NCI-H2029 treated with DMSO at 0.1 percent for 48 hours (cell line): Measurements from ENCODE around the gene EHMT1.

Experiments
- DNase-seq: peaks from one replicate; lab custom pipeline; 2025; lab: John Stamatoyannopoulos, UW

EHMT1 gene

GRCh38 chr9:137741330-137741729 lies 122.5 kb downstream of the EHMT1 start:
- DNase-seq = no peak

- no peak for DNase-seq
Observed at GRCh38 chr9:137742698-137743097, 123.9 kb downstream of the EHMT1 start.

GRCh38 chr9:137743695-137744094 lies 124.9 kb downstream of the EHMT1 start:
- DNase-seq = no peak

DNA sequence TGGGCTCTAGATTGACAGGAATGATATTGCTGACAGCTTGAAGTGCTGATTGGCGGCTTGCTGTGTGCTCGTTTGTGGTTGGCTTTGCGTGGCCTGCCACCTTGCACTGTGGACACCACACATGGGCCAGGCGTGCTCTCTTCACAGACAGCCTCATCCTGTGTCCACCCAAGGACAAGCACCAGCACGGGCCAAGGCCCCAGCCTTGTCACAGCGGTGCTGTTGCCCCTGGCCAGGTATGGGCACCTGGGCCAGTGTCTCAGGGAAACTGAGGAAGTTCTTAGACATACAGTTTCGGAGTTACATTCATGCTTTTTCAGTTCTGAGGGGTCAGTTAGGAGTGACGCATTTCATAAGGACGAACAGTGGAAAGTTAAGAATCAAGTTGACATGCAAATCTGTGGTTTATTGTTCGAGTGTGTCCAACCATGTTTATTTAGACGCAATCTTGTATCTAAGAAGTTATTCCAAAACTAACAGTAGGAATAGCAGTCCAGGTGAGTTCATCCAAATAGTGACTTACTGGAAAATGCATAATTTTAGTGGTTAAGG lies 125.9 kb downstream of the EHMT1 start:
- DNase-seq = no peak

DNA sequence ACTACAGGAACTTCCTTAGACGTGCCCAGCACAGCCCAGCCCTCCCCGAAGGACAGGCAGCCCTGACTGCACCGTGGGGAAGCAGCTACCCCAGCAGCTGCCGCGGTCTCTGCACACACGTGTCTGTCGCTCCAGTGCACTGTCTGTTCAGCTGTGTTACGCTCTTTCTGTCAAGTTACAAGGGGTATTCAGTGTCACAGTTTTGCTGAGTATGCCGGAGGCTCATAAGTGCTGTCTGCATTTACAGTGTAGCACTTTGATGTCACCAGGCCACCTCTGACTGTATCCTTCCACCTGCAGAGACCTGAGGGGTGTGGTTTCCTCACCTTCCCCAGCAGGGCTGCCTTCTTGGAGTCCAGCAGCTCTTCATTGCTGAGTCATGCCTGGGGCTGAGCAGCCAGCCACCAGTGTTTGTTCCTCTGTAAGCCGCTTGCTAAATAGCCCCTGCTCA lies 126.8 kb downstream of the EHMT1 start:
- DNase-seq = no peak

- no peak for DNase-seq
Observed at GRCh38 chr9:137748311-137748710, 129.5 kb downstream of the EHMT1 start.

DNA sequence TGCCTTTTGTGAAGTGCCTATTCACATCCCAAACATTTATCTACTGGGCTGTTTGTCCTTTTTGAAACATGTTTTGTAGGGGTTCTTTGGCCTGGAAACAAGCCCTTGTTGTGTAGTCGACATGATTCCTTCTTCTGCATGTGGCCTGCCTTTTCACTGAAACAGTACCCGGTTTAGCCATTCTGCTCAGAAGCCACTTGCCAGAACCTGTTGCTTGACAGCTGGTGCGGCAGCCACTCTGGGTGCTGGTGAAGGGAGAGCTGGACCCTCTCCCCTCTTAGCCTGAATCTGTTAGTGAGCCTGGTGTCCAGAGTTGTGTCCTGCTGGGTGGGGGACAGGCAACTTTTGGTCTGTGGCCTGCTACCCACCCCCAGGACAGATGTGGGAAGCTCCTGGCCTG lies 129.9 kb downstream of the EHMT1 start:
- DNase-seq = no peak

GRCh38 chr9:137749511-137749910 lies 130.7 kb downstream of the EHMT1 start:
- no peak for DNase-seq

GRCh38 chr9:137750007-137750406 lies 131.2 kb downstream of the EHMT1 start:
- no peak for DNase-seq

- DNase-seq = no peak
Observed at GRCh38 chr9:137750566-137750965, 131.8 kb downstream of the EHMT1 start.

- no peak for DNase-seq
Observed at GRCh38 chr9:137751616-137752015, 132.8 kb downstream of the EHMT1 start.

DNA sequence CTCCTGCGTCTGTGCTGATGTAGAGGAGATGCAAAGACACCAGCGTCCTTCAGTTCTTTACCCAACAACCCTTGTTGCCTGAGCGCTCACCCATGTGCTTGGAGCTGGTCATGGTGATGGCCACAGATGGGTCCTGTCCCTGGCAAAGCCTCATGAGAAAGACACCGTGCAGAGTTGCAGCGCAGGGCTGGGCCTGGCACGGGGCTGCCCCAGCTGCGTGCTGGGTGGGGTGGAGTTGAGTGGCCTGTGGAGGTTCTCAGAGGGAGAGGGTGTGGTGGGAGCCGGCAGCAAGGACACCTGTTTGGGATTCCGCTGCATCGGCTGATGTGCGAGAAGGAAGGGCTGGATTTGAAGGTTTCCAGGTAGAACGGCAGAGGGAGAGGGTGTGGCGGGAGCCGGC lies 133.6 kb downstream of the EHMT1 start:
- no peak for DNase-seq

GRCh38 chr9:137753192-137753765 lies 134.5 kb downstream of the EHMT1 start:
- no peak for DNase-seq

- DNase-seq = no peak
Observed at GRCh38 chr9:137755261-137755927, 136.6 kb downstream of the EHMT1 start.

GRCh38 chr9:137756045-137756744 lies 137.4 kb downstream of the EHMT1 start:
- no peak for DNase-seq

GRCh38 chr9:137757139-137757538 lies 138.3 kb downstream of the EHMT1 start:
- no peak for DNase-seq

GRCh38 chr9:137757613-137758029 lies 138.8 kb downstream of the EHMT1 start:
- no peak for DNase-seq

GRCh38 chr9:137758067-137758466 lies 139.3 kb downstream of the EHMT1 start:
- no peak for DNase-seq

GRCh38 chr9:137759117-137759516 lies 140.3 kb downstream of the EHMT1 start:
- DNase-seq = no peak

DNA sequence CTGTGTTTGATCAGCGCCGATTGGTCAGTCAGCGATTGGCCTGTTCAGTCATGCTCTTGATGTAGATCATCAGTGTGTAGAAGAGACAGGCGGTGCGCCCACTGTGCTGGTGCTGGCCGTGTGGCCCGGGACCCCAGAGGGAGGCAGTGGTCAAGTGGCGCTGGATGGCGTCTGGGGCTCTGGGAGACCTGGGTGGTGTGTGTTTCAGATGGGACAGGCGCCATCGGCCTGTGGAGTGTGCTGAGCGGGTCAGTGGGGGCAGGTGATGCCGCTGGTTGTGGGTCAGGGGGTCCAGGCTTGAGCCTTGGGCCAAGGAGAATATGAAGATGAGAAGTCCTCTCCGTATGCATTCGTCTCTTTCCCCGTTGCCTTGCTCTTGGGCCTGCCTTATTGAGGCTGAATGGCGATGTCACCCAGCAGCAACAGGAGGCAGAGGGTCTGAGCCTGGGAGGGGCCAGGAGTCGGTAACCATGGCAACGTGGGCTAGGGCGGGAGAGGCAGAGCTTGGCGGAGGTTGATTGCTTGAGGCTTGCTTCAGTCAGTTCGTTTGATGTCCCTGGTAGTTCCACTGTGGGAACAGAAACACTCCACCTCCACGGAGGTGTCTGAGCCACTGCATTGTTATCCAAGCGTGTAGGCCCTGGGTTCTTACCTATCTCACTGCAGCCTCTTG lies 141.0 kb downstream of the EHMT1 start:
- DNase-seq = no peak

DNA sequence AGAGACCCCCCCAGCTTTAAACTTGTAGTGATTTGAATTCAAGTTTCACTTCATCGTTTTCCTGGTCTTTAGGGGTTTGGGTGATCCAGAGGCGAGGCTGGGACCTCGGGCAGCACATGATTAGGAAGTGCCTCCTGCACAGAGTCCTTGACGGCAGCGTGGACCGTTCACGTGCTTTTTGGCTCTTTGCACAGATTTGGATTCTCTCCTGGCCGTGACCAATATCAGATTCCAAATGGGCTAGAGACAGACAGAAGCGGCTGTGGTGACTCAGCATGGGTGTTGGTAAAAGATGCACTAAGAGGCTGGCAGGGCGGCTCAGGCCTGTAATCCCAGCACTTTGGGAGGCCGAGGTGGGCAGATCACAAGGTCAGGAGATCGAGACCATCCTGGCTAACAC lies 141.6 kb downstream of the EHMT1 start:
- DNase-seq = no peak

DNA sequence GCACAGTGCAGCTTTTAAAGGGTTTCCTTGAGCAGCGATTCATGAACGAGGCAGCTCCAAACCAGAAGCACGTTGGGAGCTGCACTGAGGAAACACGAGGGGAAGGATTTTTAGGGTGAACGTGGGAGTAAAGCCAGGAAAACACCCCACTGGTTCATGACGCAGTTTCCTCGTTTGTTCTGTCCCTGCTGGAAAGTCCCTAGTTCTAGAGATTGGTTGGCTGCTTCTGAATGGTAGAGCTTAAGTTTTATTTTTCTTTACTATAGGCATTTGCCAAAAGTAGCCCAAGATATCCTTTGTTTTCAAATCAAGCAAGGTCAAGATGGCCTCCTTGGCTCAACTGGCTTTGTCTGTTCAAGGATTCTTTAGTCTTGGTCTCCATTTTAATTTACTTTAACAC lies 142.2 kb downstream of the EHMT1 start:
- no peak for DNase-seq

DNA sequence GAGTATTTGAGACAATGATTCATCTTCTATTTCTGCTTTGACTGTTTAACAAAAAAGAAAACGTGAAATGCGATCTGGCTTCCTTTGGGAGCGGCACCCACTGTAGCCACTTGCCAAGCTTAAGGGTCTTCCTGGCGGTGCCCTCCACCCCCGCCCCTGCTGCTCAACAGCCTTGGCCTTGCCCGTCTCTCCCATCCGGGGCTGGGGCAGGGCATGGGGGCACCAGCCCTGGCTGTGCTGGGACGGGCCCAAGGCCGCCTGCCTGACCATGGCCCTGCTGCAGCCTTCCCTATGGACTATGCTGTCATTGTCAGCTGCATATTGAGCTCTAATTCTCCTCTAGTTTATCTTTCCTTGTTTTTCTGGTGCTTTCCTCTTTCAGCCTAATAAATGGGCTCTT lies 143.0 kb downstream of the EHMT1 start:
- no peak for DNase-seq
